GM23338 (cell line): ENCODE data around the gene VEGFA. TPM values are rescaled to one million over a fixed set of nuclear protein-coding genes. Genes with fewer than 3 reads are reported as not detected.

Experiments used
- ATAC-seq: fragments of 200-7000 bp; cut with Tn5 transposase; 3 replicates; pipeline ENCODE4 v1.9.1; 2020
- DNase-seq: peaks from one replicate; pipeline ENCODE4 v3.0.0-alpha.2; 2015; ENCODE audit warnings: low spot score
- H2AFZ ChIP-seq: fragments of 200-600 bp; sonication (generic); 2 replicates; pipeline ENCODE4 v1.8.0; 2016; ENCODE audit warnings: antibody characterized with exemption, mild to moderate bottlenecking, moderate library complexity
- H3F3A ChIP-seq: fragments of 200-600 bp; sonication (generic); replicated peaks from 2 replicates; pipeline ENCODE4 v1.8.0; 2017; ENCODE audit warnings: antibody characterized with exemption, mixed run types, low read depth
- H3K27ac ChIP-seq: fragments of 200-600 bp; sonication (generic); 2 replicates; pipeline ENCODE4 v1.6.1; 2016; ENCODE audit warnings: low read depth
- H3K27me3 ChIP-seq: fragments of 200-600 bp; sonication (generic); 2 replicates; pipeline ENCODE4 v1.8.0; 2016; ENCODE audit warnings: mild to moderate bottlenecking, mixed run types, moderate library complexity; ENCODE audit not compliant: insufficient read depth
- H3K36me3 ChIP-seq: fragments of 200-600 bp; sonication (generic); 2 replicates; pipeline ENCODE4 v1.8.0; 2016; ENCODE audit warnings: mild to moderate bottlenecking; ENCODE audit not compliant: insufficient read depth
- H3K4me1 ChIP-seq: fragments of 200-600 bp; sonication (generic); 2 replicates; pipeline ENCODE4 v1.8.0; 2016; ENCODE audit warnings: mild to moderate bottlenecking, moderate library complexity; ENCODE audit not compliant: insufficient read depth
- H3K4me2 ChIP-seq: fragments of 200-600 bp; sonication (generic); 2 replicates; pipeline ENCODE4 v1.7.1; 2017; ENCODE audit warnings: mixed run types
- H3K4me3 ChIP-seq: fragments of 200-600 bp; sonication (generic); 2 replicates; pipeline ENCODE4 v1.6.1; 2016; ENCODE audit warnings: mixed run types
- H3K79me2 ChIP-seq: fragments of 200-600 bp; sonication (generic); replicated peaks from 2 replicates; pipeline ENCODE4 v1.8.0; 2017; ENCODE audit warnings: mild to moderate bottlenecking; ENCODE audit not compliant: insufficient read depth
- H3K9me2 ChIP-seq: fragments of 200-600 bp; sonication (generic); 2 replicates; pipeline ENCODE4 v1.8.0; 2017; ENCODE audit not compliant: insufficient read depth
- H4K20me1 ChIP-seq: fragments of 200-600 bp; sonication (generic); replicated peaks from 2 replicates; pipeline ENCODE4 v1.8.0; 2017; ENCODE audit warnings: mild to moderate bottlenecking; ENCODE audit not compliant: insufficient read depth
- H3K27ac Mint-ChIP-seq: 2 replicates; pipeline ENCODE4 v1.8.0; 2020; ENCODE audit warnings: inconsistent platforms, mild to moderate bottlenecking, moderate library complexity, mixed read lengths
- H3K27me3 Mint-ChIP-seq: 3 replicates; pipeline ENCODE4 v1.8.0; 2022; ENCODE audit warnings: low read depth, mild to moderate bottlenecking, moderate library complexity, mixed read lengths, inconsistent platforms; ENCODE audit not compliant: insufficient read depth, poor library complexity
- H3K36me3 Mint-ChIP-seq: 3 replicates; pipeline ENCODE4 v1.8.0; 2021; ENCODE audit warnings: low read depth, mild to moderate bottlenecking, inconsistent platforms, moderate library complexity, mixed read lengths
- H3K4me1 Mint-ChIP-seq: 3 replicates; pipeline ENCODE4 v1.8.0; 2020; ENCODE audit warnings: mild to moderate bottlenecking, inconsistent platforms, mixed read lengths
- H3K4me3 Mint-ChIP-seq: 3 replicates; pipeline ENCODE4 v1.8.0; 2021; ENCODE audit warnings: moderate library complexity, mild to moderate bottlenecking, inconsistent platforms, mixed read lengths
- H3K9me3 Mint-ChIP-seq: 3 replicates; pipeline ENCODE4 v1.8.0; 2020; ENCODE audit warnings: moderate library complexity, mild to moderate bottlenecking, inconsistent platforms, mixed read lengths
- CREB1 ChIP-seq: fragments of 250-450 bp; sonication (Bioruptor Pico); IDR thresholded peaks from 2 replicates; pipeline ENCODE4 v1.5.0; 2020; ENCODE audit warnings: low read depth, mild to moderate bottlenecking, moderate library complexity
- CTCF ChIP-seq, 2 experiments: fragments of 200-600 bp in 1 of 2; sonication (generic) in 1 of 2; conservative IDR thresholded peaks; 2 replicates each; pipeline versions ENCODE4 v1.5.1 to v1.6.1; 2016 to 2017; ENCODE audit warnings: antibody characterized with exemption in 2 of 2, low read depth in 2 of 2, mild to moderate bottlenecking in 2 of 2, moderate library complexity in 1 of 2
- ETS1 ChIP-seq: IDR thresholded peaks from 2 replicates; pipeline ENCODE4 v1.6.1; 2016; ENCODE audit warnings: antibody characterized with exemption
- EZH2 ChIP-seq: fragments of 200-600 bp; sonication (generic); IDR thresholded peaks from one replicate; pipeline ENCODE4 v1.8.0; 2017; ENCODE audit warnings: antibody characterized with exemption, mild to moderate bottlenecking, low read depth; ENCODE audit not compliant: unreplicated experiment
- EZH2phosphoT487 ChIP-seq: fragments of 200-600 bp; sonication (generic); IDR thresholded peaks from one replicate; pipeline ENCODE4 v1.8.1; 2018; ENCODE audit warnings: antibody characterized with exemption; ENCODE audit not compliant: unreplicated experiment
- JUNB ChIP-seq: IDR thresholded peaks from one replicate; pipeline ENCODE4 v1.6.1; 2016; ENCODE audit warnings: antibody characterized with exemption; ENCODE audit not compliant: unreplicated experiment
- NANOG ChIP-seq: IDR thresholded peaks from 2 replicates; pipeline ENCODE4 v1.6.1; 2016; ENCODE audit warnings: antibody characterized with exemption, borderline replicate concordance
- POLR2AphosphoS5 ChIP-seq: IDR thresholded peaks from 2 replicates; pipeline ENCODE4 v1.6.1; 2016; ENCODE audit warnings: antibody characterized with exemption, low read depth
- REST ChIP-seq: IDR thresholded peaks from one replicate; pipeline ENCODE4 v1.6.1; 2018; ENCODE audit warnings: antibody characterized with exemption; ENCODE audit not compliant: unreplicated experiment
- STAT1 ChIP-seq: IDR thresholded peaks from one replicate; pipeline ENCODE4 v1.6.1; 2016; ENCODE audit warnings: antibody characterized with exemption; ENCODE audit not compliant: unreplicated experiment
- ZNF114 ChIP-seq: fragments of 250-450 bp; sonication (Bioruptor Pico); IDR thresholded peaks from 2 replicates; pipeline ENCODE4 v1.5.0; 2020; ENCODE audit warnings: mild to moderate bottlenecking, moderate library complexity
- ZNF331 ChIP-seq: fragments of 250-450 bp; sonication (Bioruptor Pico); IDR thresholded peaks from 2 replicates; pipeline ENCODE4 v1.5.0; 2020; ENCODE audit warnings: low read depth, mild to moderate bottlenecking, moderate library complexity
- polyA plus RNA-seq: library from polyadenylated mRNA; unstranded; fragments of >200 nt; fragmentation: Nextera tagmentation; extraction: Ambion mirVana; gene quantifications from 2 replicates; pipeline ENCODE4 v1.2.1, GENCODE V29; 2016
- total RNA-seq: library from RNA; depleted of rRNA; stranded (reverse); fragments of >200 nt; shearing (Covaris generic); gene quantifications from 2 replicates; pipeline ENCODE4 v1.2.3, GENCODE V29; 2014
- TF ChIP-seq, protein P1 (sequence below): fragments of 250-450 bp; sonication (Bioruptor Pico); IDR thresholded peaks from 2 replicates; pipeline ENCODE4 v1.5.0; 2020; ENCODE audit warnings: mild to moderate bottlenecking, moderate library complexity

Gene VEGFA
- total and polyA plus RNA-seq, 2 experiments from 2014 or later: 10.9 to 61.1 TPM

- peaks cover 23% of the 10 kb centered on the region for H3K4me1 Mint-ChIP-seq
- Histone ChIP-seq H3K9me2 (no peaks in the 10 kb centered on the region), H3K36me3 (no peaks in the 10 kb centered on the region), H3K27ac (no peak overlapping the region), H4K20me1 (no peaks in the 10 kb centered on the region), H3K27me3 (no peaks in the 10 kb centered on the region), H2AFZ (0 out of 2 replicates have a peak overlapping the region, but pooled peaks have one; percentile 23), H3K4me3 (no peak overlapping the region), H3F3A (no peaks in the 10 kb centered on the region), H3K79me2 (no peaks in the 10 kb centered on the region), H3K4me1 (no peaks in the 10 kb centered on the region), H3K4me2 (no peak overlapping the region)
- H3K9me3 Mint-ChIP-seq: no peaks in the 10 kb centered on the region
- TF ChIP-seq ZNF114 (CRISPR knock-in tag) (no peak), ETS1 (no peak), CTCF (conservative IDR thresholded peaks at IDR 0.05; ENCODE audit: low read depth in 2 of 2) (no peak), EZH2phosphoT487 (no peak), POLR2AphosphoS5 (no peak), STAT1 (no peak), EZH2 (no peak), NANOG (no peak), JUNB (no peak), REST (no peak), CREB1 (CRISPR knock-in tag) (no peak), ZNF331 (CRISPR knock-in tag) (no peak)
- TF ChIP-seq, protein P1, sequence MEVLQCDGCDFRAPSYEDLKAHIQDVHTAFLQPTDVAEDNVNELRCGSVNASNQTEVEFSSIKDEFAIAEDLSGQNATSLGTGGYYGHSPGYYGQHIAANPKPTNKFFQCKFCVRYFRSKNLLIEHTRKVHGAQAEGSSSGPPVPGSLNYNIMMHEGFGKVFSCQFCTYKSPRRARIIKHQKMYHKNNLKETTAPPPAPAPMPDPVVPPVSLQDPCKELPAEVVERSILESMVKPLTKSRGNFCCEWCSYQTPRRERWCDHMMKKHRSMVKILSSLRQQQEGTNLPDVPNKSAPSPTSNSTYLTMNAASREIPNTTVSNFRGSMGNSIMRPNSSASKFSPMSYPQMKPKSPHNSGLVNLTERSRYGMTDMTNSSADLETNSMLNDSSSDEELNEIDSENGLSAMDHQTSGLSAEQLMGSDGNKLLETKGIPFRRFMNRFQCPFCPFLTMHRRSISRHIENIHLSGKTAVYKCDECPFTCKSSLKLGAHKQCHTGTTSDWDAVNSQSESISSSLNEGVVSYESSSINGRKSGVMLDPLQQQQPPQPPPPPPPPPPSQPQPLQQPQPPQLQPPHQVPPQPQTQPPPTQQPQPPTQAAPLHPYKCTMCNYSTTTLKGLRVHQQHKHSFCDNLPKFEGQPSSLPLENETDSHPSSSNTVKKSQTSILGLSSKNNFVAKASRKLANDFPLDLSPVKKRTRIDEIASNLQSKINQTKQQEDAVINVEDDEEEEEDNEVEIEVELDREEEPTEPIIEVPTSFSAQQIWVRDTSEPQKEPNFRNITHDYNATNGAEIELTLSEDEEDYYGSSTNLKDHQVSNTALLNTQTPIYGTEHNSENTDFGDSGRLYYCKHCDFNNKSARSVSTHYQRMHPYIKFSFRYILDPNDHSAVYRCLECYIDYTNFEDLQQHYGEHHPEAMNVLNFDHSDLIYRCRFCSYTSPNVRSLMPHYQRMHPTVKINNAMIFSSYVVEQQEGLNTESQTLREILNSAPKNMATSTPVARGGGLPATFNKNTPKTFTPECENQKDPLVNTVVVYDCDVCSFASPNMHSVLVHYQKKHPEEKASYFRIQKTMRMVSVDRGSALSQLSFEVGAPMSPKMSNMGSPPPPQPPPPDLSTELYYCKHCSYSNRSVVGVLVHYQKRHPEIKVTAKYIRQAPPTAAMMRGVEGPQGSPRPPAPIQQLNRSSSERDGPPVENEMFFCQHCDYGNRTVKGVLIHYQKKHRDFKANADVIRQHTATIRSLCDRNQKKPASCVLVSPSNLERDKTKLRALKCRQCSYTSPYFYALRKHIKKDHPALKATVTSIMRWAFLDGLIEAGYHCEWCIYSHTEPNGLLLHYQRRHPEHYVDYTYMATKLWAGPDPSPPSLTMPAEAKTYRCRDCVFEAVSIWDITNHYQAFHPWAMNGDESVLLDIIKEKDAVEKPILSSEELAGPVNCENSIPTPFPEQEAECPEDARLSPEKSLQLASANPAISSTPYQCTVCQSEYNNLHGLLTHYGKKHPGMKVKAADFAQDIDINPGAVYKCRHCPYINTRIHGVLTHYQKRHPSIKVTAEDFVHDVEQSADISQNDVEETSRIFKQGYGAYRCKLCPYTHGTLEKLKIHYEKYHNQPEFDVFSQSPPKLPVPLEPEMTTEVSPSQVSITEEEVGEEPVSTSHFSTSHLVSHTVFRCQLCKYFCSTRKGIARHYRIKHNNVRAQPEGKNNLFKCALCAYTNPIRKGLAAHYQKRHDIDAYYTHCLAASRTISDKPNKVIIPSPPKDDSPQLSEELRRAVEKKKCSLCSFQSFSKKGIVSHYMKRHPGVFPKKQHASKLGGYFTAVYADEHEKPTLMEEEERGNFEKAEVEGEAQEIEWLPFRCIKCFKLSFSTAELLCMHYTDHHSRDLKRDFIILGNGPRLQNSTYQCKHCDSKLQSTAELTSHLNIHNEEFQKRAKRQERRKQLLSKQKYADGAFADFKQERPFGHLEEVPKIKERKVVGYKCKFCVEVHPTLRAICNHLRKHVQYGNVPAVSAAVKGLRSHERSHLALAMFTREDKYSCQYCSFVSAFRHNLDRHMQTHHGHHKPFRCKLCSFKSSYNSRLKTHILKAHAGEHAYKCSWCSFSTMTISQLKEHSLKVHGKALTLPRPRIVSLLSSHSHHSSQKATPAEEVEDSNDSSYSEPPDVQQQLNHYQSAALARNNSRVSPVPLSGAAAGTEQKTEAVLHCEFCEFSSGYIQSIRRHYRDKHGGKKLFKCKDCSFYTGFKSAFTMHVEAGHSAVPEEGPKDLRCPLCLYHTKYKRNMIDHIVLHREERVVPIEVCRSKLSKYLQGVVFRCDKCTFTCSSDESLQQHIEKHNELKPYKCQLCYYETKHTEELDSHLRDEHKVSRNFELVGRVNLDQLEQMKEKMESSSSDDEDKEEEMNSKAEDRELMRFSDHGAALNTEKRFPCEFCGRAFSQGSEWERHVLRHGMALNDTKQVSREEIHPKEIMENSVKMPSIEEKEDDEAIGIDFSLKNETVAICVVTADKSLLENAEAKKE: no peak
- no peak overlapping the region for H3K4me3 Mint-ChIP-seq
- no peak overlapping the region for H3K27ac Mint-ChIP-seq
- DNase-seq (no peak), ATAC-seq (no peak)
- peaks cover 7% of the 10 kb centered on the region for H3K27me3 Mint-ChIP-seq
- no peaks in the 10 kb centered on the region for H3K36me3 Mint-ChIP-seq
These were observed 31.0 kb upstream of the VEGFA start for GRCh38 chr6:43738877-43739641.
